ENCODE results near the gene WNT5B. TPM values are rescaled to one million over a fixed set of nuclear protein-coding genes. Genes with fewer than 3 reads are reported as not detected.
A peak's percentile ranks its signal among the peaks of the same experiment; 100 is the strongest.

WNT5B gene
- total and polyA plus RNA-seq, 2 donors (not counting 1 experiment from before 2014, with no cell fraction given) = 0.33 to 0.57 TPM

GRCh38 chr12:1657688-1658087, 28.7 kb downstream of the WNT5B start:
- no peak overlapping the region for H3K27ac Mint-ChIP-seq
- peaks cover 12% of the 10 kb centered on the region for H3K4me1 Mint-ChIP-seq
- 89% methylated on average over 1 of the region's 1 CpG for WGBS (ENCODE audit: insufficient coverage)
- H3K79me2 ChIP-seq (ENCODE audit: control insufficient read depth, insufficient read depth, low read length) = no peaks in the 10 kb centered on the region
- H3K4me3 ChIP-seq (ENCODE audit: control extremely low read depth in 1 of 5, extremely low read depth in 1 of 5, insufficient read depth in 1 of 5, low read depth in 2 of 5, low read length in 4 of 5) = no peak overlapping the region
- no peaks in the 10 kb centered on the region for H3K9me3 ChIP-seq (ENCODE audit: control extremely low read depth in 1 of 3, control insufficient read depth in 2 of 3, insufficient read depth in 1 of 3, low read length in 2 of 3)
- ChIA-PET POLR2A (no interaction called here), CTCF (interaction anchor here (0.8 to 17.6 kb wide), 4 partner anchors 9 to 282 kb away, joined by 3 to 620 read pairs (median 14); no protein-coding TSS in a partner anchor)
- no peak for TF ChIP-seq CTCF (IDR thresholded peaks at IDR 0.05)
- TF ChIP-seq EZH2 (IDR thresholded peaks at IDR 0.05; ENCODE audit: borderline replicate concordance, insufficient read depth, low read depth, low read length, poor library complexity, severe bottlenecking) = no peak
- H3K36me3 ChIP-seq (replicated peaks in 1 of 2; ENCODE audit: control extremely low read depth in 1 of 2, control insufficient read depth in 1 of 2, extremely low read depth in 1 of 2, insufficient read depth in 2 of 2, low read length in 1 of 2) = no peaks in the 10 kb centered on the region
- no peaks in the 10 kb centered on the region for H3K27me3 Mint-ChIP-seq
- no peak overlapping the region for H2AFZ ChIP-seq (ENCODE audit: insufficient read depth, low read depth, low read length, poor library complexity, severe bottlenecking)
- DNase-seq (no peak), ATAC-seq (ENCODE audit: low read depth) (no peak)
- H4K20me1 ChIP-seq (ENCODE audit: control insufficient read depth, insufficient read depth, low read length, poor library complexity, severe bottlenecking) = no peaks in the 10 kb centered on the region
- peaks cover 0 to 2% of the 10 kb centered on the region in 2 donors for H3K4me1 ChIP-seq (ENCODE audit: control insufficient read depth in 2 of 2, insufficient read depth in 2 of 2, low read length in 2 of 2)
- no peaks in the 10 kb centered on the region for H3K9me3 Mint-ChIP-seq (ENCODE audit: insufficient read depth)
- H3K27me3 ChIP-seq (replicated peaks in 1 of 4; ENCODE audit: control extremely low read depth in 1 of 4, control insufficient read depth in 3 of 4, insufficient read depth in 4 of 4, low read length in 3 of 4) = no peaks in the 10 kb centered on the region
- H3K4me2 ChIP-seq (replicated peaks; ENCODE audit: low read depth, low read length, poor library complexity, severe bottlenecking) = no peak overlapping the region
- intact Hi-C loops (cut with micrococcal nuclease) = loop anchor here (10.0 kb wide), 1 partner anchor 1127 kb away; no protein-coding TSS in a partner anchor
- H3K9ac ChIP-seq (ENCODE audit: low read length) = no peak overlapping the region
- no peak overlapping the region for H3K4me3 Mint-ChIP-seq
- no peak overlapping the region for H3K27ac ChIP-seq (ENCODE audit: low read length in 2 of 2)

GRCh38 chr12:1660304-1661187, 31.5 kb downstream of the WNT5B start:
- Mint-ChIP-seq H3K27ac (peak overlapping the region; percentile 68), H3K9me3 (ENCODE audit: insufficient read depth) (no peaks in the 10 kb centered on the region), H3K27me3 (no peaks in the 10 kb centered on the region), H3K4me1 (peaks cover 15% of the 10 kb centered on the region), H3K4me3 (peak overlapping the region; percentile 44)
- DNase-seq = peak; percentile 39
- H3K9ac ChIP-seq (ENCODE audit: low read length) = no peak overlapping the region
- 95% methylated on average over 7 of the region's 20 CpGs for WGBS (ENCODE audit: insufficient coverage)
- H3K4me2 ChIP-seq (replicated peaks; ENCODE audit: low read depth, low read length, poor library complexity, severe bottlenecking) = no peak overlapping the region
- H3K4me3 ChIP-seq (ENCODE audit: control extremely low read depth in 1 of 5, extremely low read depth in 1 of 5, insufficient read depth in 1 of 5, low read depth in 2 of 5, low read length in 4 of 5) = no peak overlapping the region
- no peaks in the 10 kb centered on the region for H3K36me3 ChIP-seq (replicated peaks in 1 of 2; ENCODE audit: control extremely low read depth in 1 of 2, control insufficient read depth in 1 of 2, extremely low read depth in 1 of 2, insufficient read depth in 2 of 2, low read length in 1 of 2)
- H3K9me3 ChIP-seq (ENCODE audit: control extremely low read depth in 1 of 3, control insufficient read depth in 2 of 3, insufficient read depth in 1 of 3, low read length in 2 of 3) = peaks cover 0 to 6% (median 0%) of the 10 kb centered on the region in 3 donors
- peak overlapping the region in 1 of 2 donors; percentile 21 for H3K27ac ChIP-seq (ENCODE audit: low read length in 2 of 2)
- no peaks in the 10 kb centered on the region for H3K4me1 ChIP-seq (ENCODE audit: control insufficient read depth in 2 of 2, insufficient read depth in 2 of 2, low read length in 2 of 2)
- TF ChIP-seq EZH2 (IDR thresholded peaks at IDR 0.05; ENCODE audit: borderline replicate concordance, insufficient read depth, low read depth, low read length, poor library complexity, severe bottlenecking) = no peak
- no peak overlapping the region for H2AFZ ChIP-seq (ENCODE audit: insufficient read depth, low read depth, low read length, poor library complexity, severe bottlenecking)
- ATAC-seq (ENCODE audit: low read depth) = no peak
- intact Hi-C loops (cut with micrococcal nuclease) = loop anchor here (2.0 kb wide), 1 partner anchor 30 kb away; the partner anchor contains the start of gene ADIPOR2
- CTCF ChIA-PET = interaction anchor here (0.8 to 17.6 kb wide), 5 partner anchors 7 to 279 kb away, joined by 4 to 620 read pairs (median 11); no protein-coding TSS in a partner anchor
- H4K20me1 ChIP-seq (ENCODE audit: control insufficient read depth, insufficient read depth, low read length, poor library complexity, severe bottlenecking) = no peaks in the 10 kb centered on the region
- no peaks in the 10 kb centered on the region for H3K27me3 ChIP-seq (replicated peaks in 1 of 4; ENCODE audit: control extremely low read depth in 1 of 4, control insufficient read depth in 3 of 4, insufficient read depth in 4 of 4, low read length in 3 of 4)
- H3K79me2 ChIP-seq (ENCODE audit: control insufficient read depth, insufficient read depth, low read length) = no peaks in the 10 kb centered on the region
- POLR2A ChIA-PET = interaction anchor here (0.6 to 1.1 kb wide), 2 partner anchors 30 to 48 kb away, joined by 3 to 7 read pairs; partner anchors contain the start of gene ADIPOR2
